PFSK-1 (cell line): ENCODE results near the gene ZNRF2.

Experiments
- FOXP2 ChIP-seq: optimal IDR thresholded peaks from 2 replicates; pipeline ENCODE3; 2011; ENCODE audit warnings: borderline replicate concordance, control low read depth, inconsistent platforms; ENCODE audit not compliant: insufficient read depth; ENCODE audit errors: extremely low read length, extremely low read depth
- POLR2AphosphoS5 ChIP-seq: IDR thresholded peaks from 2 replicates; pipeline ENCODE4 v1.6.1; 2012; ENCODE audit warnings: low read depth, mild to moderate bottlenecking, control low read depth, low read length, moderate library complexity
- SIN3A ChIP-seq: IDR thresholded peaks from 2 replicates; pipeline ENCODE4 v1.6.1; 2012; ENCODE audit warnings: mild to moderate bottlenecking, low read length, moderate library complexity, borderline replicate concordance; ENCODE audit not compliant: insufficient read depth
- TAF1 ChIP-seq: IDR thresholded peaks from 2 replicates; pipeline ENCODE4 v1.6.1; 2012; ENCODE audit warnings: low read length, control low read depth, borderline replicate concordance; ENCODE audit not compliant: insufficient read depth

DNA sequence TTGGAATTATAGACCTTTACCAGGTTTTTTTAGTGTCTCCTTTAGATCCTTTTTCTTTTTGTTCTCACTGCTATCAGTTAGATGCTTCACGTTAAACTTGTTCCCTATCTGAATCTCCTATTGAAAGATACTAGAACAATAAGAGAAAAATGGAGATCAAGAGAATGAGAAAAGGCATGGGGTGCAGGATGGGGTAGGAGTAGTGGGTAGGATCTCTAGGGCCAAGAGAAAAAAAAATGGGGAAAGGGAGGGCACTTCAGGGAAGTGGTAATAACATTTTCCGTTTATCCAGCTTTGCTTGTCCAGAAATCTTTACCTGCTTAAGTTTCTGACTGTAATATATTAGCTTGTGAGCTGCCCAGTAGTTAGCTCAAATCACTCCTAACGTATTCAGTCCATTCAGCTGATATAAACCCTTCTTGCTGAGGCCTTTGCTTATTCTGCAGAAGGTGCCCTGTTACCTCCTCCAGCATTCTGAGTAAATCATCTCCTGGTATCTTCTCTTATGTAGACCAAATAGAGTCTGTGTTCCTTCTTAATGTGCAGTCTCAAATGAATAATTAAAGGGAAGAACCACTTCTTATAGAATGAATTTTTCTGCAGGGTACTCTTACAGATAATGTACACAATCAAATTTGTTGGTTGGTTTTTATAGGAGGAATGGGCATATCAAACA lies 69.7 kb downstream of the ZNRF2 start:
- no peak for TF ChIP-seq TAF1
- no peak for TF ChIP-seq POLR2AphosphoS5
- TF ChIP-seq FOXP2 = no peak
- no peak for TF ChIP-seq SIN3A
